HEK293 (cell line): ENCODE results near the gene FKBP10.
A peak's percentile ranks its signal among the peaks of the same experiment; 100 is the strongest.

Experiments used
- CTCF ChIA-PET: fragments of 350-600 bp; formaldehyde crosslinking; extraction: SDS; loops from one replicate; lab custom pipeline; 2021; ENCODE audit warnings: antibody characterized with exemption; lab: Yijun Ruan, JAX
- POLR2A ChIA-PET: fragments of 300-600 bp; formaldehyde crosslinking; extraction: SDS; loops from one replicate; lab custom pipeline; 2020; ENCODE audit warnings: antibody characterized with exemption, inconsistent platforms; lab: Yijun Ruan, JAX
- H3K27ac ChIP-seq: fragments of 200-500 bp; sonication (Bioruptor generic); 2 replicates; pipeline ENCODE4 v1.5.1; 2014; ENCODE audit warnings: low read depth, low read length, control low read depth, inconsistent platforms; ENCODE audit errors: extremely low read depth
- H3K36me3 ChIP-seq, 2 experiments: fragments of 200-500 bp in 1 of 2; sonication (Bioruptor generic) in 1 of 2; 1 replicate in 1 of 2; 2 replicates in 1 of 2; pipeline ENCODE4 v1.5.1; 2014 to 2017; ENCODE audit warnings: inconsistent platforms in 2 of 2, low read length in 2 of 2; ENCODE audit not compliant: control insufficient read depth in 2 of 2, insufficient read depth in 1 of 2
- H3K4me1 ChIP-seq: fragments of 200-500 bp; sonication (Bioruptor generic); 2 replicates; pipeline ENCODE4 v1.5.1; 2014; ENCODE audit warnings: mild to moderate bottlenecking, low read length, inconsistent platforms; ENCODE audit not compliant: control insufficient read depth, insufficient read depth
- H3K4me3 ChIP-seq: 2 replicates; pipeline ENCODE4 v1.5.1; 2011; ENCODE audit warnings: low read depth, mild to moderate bottlenecking, control low read depth, low read length, moderate library complexity
- H3K9me3 ChIP-seq: fragments of 200-500 bp; sonication (Bioruptor generic); 2 replicates; pipeline ENCODE4 v1.5.1; 2014; ENCODE audit warnings: low read depth, low read length, inconsistent platforms; ENCODE audit not compliant: control insufficient read depth, insufficient read depth
- BCL11B ChIP-seq: fragments of 450-650 bp; formaldehyde crosslinking; IDR thresholded peaks from 2 replicates; pipeline ENCODE4 v1.5.1; 2016; ENCODE audit warnings: low read depth, missing biosample characterization, missing genetic modification characterization
- EGR2 ChIP-seq: fragments of 450-650 bp; formaldehyde crosslinking; IDR thresholded peaks from 2 replicates; pipeline ENCODE4 v1.5.1; 2016; ENCODE audit warnings: low read depth, missing biosample characterization, missing genetic modification characterization
- SCRT2 ChIP-seq: fragments of 450-650 bp; formaldehyde crosslinking; IDR thresholded peaks from 2 replicates; pipeline ENCODE4 v1.5.1; 2016; ENCODE audit warnings: missing biosample characterization, missing genetic modification characterization
- SP2 ChIP-seq: fragments of 450-650 bp; formaldehyde crosslinking; IDR thresholded peaks from 2 replicates; pipeline ENCODE4 v1.5.1; 2016; ENCODE audit warnings: missing biosample characterization, missing genetic modification characterization
- SP7 ChIP-seq: fragments of 450-650 bp; formaldehyde crosslinking; IDR thresholded peaks from 2 replicates; pipeline ENCODE4 v1.5.1; 2016; ENCODE audit warnings: missing biosample characterization, missing genetic modification characterization
- ZBTB8A ChIP-seq: fragments of 450-650 bp; formaldehyde crosslinking; IDR thresholded peaks from 2 replicates; pipeline ENCODE4 v1.5.1; 2016; ENCODE audit warnings: missing biosample characterization, missing genetic modification characterization
- ZFP69B ChIP-seq: fragments of 450-650 bp; formaldehyde crosslinking; IDR thresholded peaks from 2 replicates; pipeline ENCODE4 v1.5.1; 2016; ENCODE audit warnings: missing biosample characterization, missing genetic modification characterization
- ZNF112 ChIP-seq: fragments of 450-650 bp; formaldehyde crosslinking; IDR thresholded peaks from 2 replicates; pipeline ENCODE4 v1.5.0; 2017; ENCODE audit warnings: missing biosample characterization, missing genetic modification characterization
- ZNF114 ChIP-seq: fragments of 450-650 bp; formaldehyde crosslinking; IDR thresholded peaks from 2 replicates; pipeline ENCODE4 v1.5.0; 2017; ENCODE audit warnings: missing biosample characterization, missing genetic modification characterization
- ZNF341 ChIP-seq: fragments of 450-650 bp; formaldehyde crosslinking; IDR thresholded peaks from 2 replicates; pipeline ENCODE4; 2016; ENCODE audit warnings: low read depth, missing biosample characterization, missing genetic modification characterization
- ZNF433 ChIP-seq: fragments of 450-650 bp; formaldehyde crosslinking; IDR thresholded peaks from 2 replicates; pipeline ENCODE4 v1.5.1; 2016; ENCODE audit warnings: missing biosample characterization, missing genetic modification characterization, low read depth
- ZNF48 ChIP-seq: fragments of 450-650 bp; formaldehyde crosslinking; IDR thresholded peaks from 2 replicates; pipeline ENCODE4 v1.5.1; 2016; ENCODE audit warnings: missing biosample characterization, missing genetic modification characterization
- ZNF548 ChIP-seq: fragments of 450-650 bp; formaldehyde crosslinking; IDR thresholded peaks from 2 replicates; pipeline ENCODE4 v1.5.1; 2016; ENCODE audit warnings: missing biosample characterization, missing genetic modification characterization
- ZNF600 ChIP-seq: fragments of 450-650 bp; formaldehyde crosslinking; IDR thresholded peaks from 2 replicates; pipeline ENCODE4 v1.5.1; 2016; ENCODE audit warnings: missing biosample characterization, missing genetic modification characterization
- ZNF629 ChIP-seq: fragments of 450-650 bp; formaldehyde crosslinking; IDR thresholded peaks from 2 replicates; pipeline ENCODE4 v1.5.1; 2017; ENCODE audit warnings: missing biosample characterization, missing genetic modification characterization
- ZNF670 ChIP-seq: fragments of 450-650 bp; formaldehyde crosslinking; IDR thresholded peaks from 2 replicates; pipeline ENCODE4 v1.5.1; 2016; ENCODE audit warnings: missing biosample characterization, missing genetic modification characterization, low read depth
- ZNF707 ChIP-seq: fragments of 450-650 bp; formaldehyde crosslinking; IDR thresholded peaks from 2 replicates; pipeline ENCODE4 v1.5.1; 2016; ENCODE audit warnings: missing biosample characterization, missing genetic modification characterization
- ZNF792 ChIP-seq: fragments of 450-650 bp; formaldehyde crosslinking; IDR thresholded peaks from 2 replicates; pipeline ENCODE4 v1.5.1; 2016; ENCODE audit warnings: missing biosample characterization, missing genetic modification characterization
- ZSCAN16 ChIP-seq: fragments of 450-650 bp; formaldehyde crosslinking; IDR thresholded peaks from 2 replicates; pipeline ENCODE4 v1.5.1; 2016; ENCODE audit warnings: missing biosample characterization, missing genetic modification characterization
- TF ChIP-seq, protein P1 (sequence below): fragments of 450-650 bp; formaldehyde crosslinking; IDR thresholded peaks from 2 replicates; pipeline ENCODE4 v1.5.1; 2016; ENCODE audit warnings: missing biosample characterization, missing genetic modification characterization
- TF ChIP-seq, protein P2 (sequence below): fragments of 450-650 bp; formaldehyde crosslinking; IDR thresholded peaks from 2 replicates; pipeline ENCODE4 v1.5.1; 2016; ENCODE audit warnings: missing biosample characterization, missing genetic modification characterization
- TF ChIP-seq, protein P3 (sequence below): fragments of 450-650 bp; formaldehyde crosslinking; IDR thresholded peaks from 2 replicates; pipeline ENCODE4; 2016; ENCODE audit warnings: missing biosample characterization, missing genetic modification characterization
- TF ChIP-seq, protein P4 (sequence below): fragments of 450-650 bp; formaldehyde crosslinking; IDR thresholded peaks from 2 replicates; pipeline ENCODE4 v1.5.1; 2016; ENCODE audit warnings: missing biosample characterization, missing genetic modification characterization

Gene FKBP10

DNA sequence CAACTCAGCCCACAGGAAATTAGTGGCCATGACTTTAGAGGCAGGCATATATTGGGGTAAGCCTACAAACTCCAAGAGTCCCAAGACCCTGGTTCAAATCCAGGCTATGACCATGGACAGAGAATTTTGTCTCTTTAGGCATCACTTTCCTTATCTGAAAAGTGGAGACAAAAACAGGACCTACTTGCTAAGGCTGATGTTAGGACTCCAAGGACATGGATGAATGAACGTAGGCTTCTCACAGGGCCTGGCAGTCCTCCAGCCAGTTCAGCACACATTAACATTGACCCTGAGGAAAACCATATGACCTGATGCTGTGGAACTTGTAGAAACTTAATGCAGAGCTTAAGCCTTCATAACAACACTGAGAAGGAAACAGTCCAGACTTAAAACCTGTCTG is 1.4 kb downstream of the FKBP10 start:
- H3K36me3 ChIP-seq = peaks cover 0 to 37% of the 10 kb centered on the region in 2 experiments; a peak in 2 of 3 replicates
- H3K4me3 ChIP-seq = no peak overlapping the region; the same call in 1 of the 2 replicates
- CTCF ChIA-PET = interaction anchor here (0.6 to 1.6 kb wide), 3 partner anchors 13 to 84 kb away, joined by 4 to 14 read pairs (median 5); no protein-coding TSS in a partner anchor
- 0 out of 2 replicates have a peak, but pooled peaks cover 8% of the 10 kb centered on the region for H3K4me1 ChIP-seq
- TF ChIP-seq, protein P1, sequence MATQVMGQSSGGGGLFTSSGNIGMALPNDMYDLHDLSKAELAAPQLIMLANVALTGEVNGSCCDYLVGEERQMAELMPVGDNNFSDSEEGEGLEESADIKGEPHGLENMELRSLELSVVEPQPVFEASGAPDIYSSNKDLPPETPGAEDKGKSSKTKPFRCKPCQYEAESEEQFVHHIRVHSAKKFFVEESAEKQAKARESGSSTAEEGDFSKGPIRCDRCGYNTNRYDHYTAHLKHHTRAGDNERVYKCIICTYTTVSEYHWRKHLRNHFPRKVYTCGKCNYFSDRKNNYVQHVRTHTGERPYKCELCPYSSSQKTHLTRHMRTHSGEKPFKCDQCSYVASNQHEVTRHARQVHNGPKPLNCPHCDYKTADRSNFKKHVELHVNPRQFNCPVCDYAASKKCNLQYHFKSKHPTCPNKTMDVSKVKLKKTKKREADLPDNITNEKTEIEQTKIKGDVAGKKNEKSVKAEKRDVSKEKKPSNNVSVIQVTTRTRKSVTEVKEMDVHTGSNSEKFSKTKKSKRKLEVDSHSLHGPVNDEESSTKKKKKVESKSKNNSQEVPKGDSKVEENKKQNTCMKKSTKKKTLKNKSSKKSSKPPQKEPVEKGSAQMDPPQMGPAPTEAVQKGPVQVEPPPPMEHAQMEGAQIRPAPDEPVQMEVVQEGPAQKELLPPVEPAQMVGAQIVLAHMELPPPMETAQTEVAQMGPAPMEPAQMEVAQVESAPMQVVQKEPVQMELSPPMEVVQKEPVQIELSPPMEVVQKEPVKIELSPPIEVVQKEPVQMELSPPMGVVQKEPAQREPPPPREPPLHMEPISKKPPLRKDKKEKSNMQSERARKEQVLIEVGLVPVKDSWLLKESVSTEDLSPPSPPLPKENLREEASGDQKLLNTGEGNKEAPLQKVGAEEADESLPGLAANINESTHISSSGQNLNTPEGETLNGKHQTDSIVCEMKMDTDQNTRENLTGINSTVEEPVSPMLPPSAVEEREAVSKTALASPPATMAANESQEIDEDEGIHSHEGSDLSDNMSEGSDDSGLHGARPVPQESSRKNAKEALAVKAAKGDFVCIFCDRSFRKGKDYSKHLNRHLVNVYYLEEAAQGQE (tag by site-specific recombination) = peak; percentile 89
- TF ChIP-seq ZNF629 (tag by site-specific recombination) = no peak
- TF ChIP-seq, protein P2, sequence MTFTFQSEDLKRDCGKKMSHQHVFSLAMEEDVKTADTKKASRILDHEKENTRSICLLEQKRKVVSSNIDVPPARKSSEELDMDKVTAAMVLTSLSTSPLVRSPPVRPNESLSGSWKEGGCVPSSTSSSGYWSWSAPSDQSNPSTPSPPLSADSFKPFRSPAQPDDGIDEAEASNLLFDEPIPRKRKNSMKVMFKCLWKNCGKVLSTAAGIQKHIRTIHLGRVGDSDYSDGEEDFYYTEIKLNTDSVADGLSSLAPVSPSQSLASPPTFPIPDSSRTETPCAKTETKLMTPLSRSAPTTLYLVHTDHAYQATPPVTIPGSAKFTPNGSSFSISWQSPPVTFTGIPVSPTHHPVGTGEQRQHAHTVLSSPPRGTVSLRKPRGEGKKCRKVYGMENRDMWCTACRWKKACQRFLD (tag by site-specific recombination) = no peak
- TF ChIP-seq, protein P3, sequence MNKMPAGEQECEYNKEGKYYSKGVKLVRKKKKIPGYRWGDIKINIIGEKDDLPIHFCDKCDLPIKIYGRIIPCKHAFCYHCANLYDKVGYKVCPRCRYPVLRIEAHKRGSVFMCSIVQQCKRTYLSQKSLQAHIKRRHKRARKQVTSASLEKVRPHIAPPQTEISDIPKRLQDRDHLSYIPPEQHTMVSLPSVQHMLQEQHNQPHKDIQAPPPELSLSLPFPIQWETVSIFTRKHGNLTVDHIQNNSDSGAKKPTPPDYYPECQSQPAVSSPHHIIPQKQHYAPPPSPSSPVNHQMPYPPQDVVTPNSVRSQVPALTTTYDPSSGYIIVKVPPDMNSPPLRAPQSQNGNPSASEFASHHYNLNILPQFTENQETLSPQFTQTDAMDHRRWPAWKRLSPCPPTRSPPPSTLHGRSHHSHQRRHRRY (tag by site-specific recombination) = no peak
- TF ChIP-seq SCRT2 (tag by site-specific recombination) = peak; percentile 38; the same call in 1 of the 2 replicates
- TF ChIP-seq ZNF548 (tag by site-specific recombination) = no peak
- TF ChIP-seq BCL11B (tag by site-specific recombination) = no peak
- TF ChIP-seq ZNF600 (tag by site-specific recombination) = 0 out of 2 replicates have a peak, but pooled peaks have one; percentile 46
- POLR2A ChIA-PET = interaction anchor here (0.6 to 1.3 kb wide), 7 partner anchors 9 to 80 kb away, joined by 3 to 6 read pairs (median 3); partner anchors contain the start of genes HAP1 and KLHL11
- H3K9me3 ChIP-seq = no peaks in the 10 kb centered on the region
- peak overlapping the region; percentile 89 for H3K27ac ChIP-seq

DNA sequence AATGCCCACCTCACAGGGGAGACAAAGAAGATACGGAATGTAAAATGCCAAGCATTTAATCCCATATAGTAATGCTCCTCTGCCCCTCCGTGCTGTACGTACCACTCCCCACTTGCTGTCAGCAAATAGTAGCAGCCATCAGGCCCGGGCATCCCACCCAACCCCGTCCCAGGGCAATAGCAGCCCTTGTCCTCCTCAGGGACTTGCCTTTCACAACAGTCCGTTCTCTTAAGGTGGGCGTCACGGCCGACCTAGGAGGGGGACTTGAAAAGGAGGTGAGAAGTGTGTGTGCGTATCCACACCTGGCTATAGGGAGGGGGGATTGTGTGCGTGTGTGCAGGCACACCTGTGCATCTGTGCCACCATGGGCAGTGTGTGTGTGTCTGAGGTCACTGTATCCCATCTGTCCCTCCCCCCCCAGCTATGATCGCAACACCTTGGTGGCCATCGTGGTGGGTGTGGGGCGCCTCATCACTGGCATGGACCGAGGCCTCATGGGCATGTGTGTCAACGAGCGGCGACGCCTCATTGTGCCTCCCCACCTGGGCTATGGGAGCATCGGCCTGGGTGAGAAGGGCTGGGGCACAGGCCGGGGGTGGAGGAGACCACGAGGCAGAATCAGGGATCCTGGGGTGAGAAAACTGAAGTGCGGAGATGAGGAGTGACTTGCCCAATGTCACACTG is 4.0 kb downstream of the FKBP10 start:
- H3K36me3 ChIP-seq = peaks cover 0 to 53% of the 10 kb centered on the region in 2 experiments; a peak in 2 of 3 replicates
- ChIA-PET CTCF (interaction anchor here (1.1 kb wide), 1 partner anchor 15 kb away, joined by 3 read pairs; no protein-coding TSS in a partner anchor), POLR2A (no interaction called here)
- no peaks in the 10 kb centered on the region for H3K9me3 ChIP-seq
- no peak overlapping the region for H3K4me3 ChIP-seq
- H3K4me1 ChIP-seq = 0 out of 2 replicates have a peak, but pooled peaks cover 3% of the 10 kb centered on the region
- no peak overlapping the region for H3K27ac ChIP-seq
- TF ChIP-seq ZNF114 = no peak
- TF ChIP-seq, protein P1 (tag by site-specific recombination) = no peak
- TF ChIP-seq SP2 = no peak
- TF ChIP-seq ZFP69B (tag by site-specific recombination) = no peak
- no peak for TF ChIP-seq SP7 (tag by site-specific recombination)
- TF ChIP-seq ZNF341 = no peak
- no peak for TF ChIP-seq ZSCAN16 (tag by site-specific recombination)
- TF ChIP-seq ZNF112 = no peak
- TF ChIP-seq ZBTB8A (tag by site-specific recombination) = no peak
- TF ChIP-seq ZNF433 (tag by site-specific recombination) = no peak
- TF ChIP-seq, protein P4, sequence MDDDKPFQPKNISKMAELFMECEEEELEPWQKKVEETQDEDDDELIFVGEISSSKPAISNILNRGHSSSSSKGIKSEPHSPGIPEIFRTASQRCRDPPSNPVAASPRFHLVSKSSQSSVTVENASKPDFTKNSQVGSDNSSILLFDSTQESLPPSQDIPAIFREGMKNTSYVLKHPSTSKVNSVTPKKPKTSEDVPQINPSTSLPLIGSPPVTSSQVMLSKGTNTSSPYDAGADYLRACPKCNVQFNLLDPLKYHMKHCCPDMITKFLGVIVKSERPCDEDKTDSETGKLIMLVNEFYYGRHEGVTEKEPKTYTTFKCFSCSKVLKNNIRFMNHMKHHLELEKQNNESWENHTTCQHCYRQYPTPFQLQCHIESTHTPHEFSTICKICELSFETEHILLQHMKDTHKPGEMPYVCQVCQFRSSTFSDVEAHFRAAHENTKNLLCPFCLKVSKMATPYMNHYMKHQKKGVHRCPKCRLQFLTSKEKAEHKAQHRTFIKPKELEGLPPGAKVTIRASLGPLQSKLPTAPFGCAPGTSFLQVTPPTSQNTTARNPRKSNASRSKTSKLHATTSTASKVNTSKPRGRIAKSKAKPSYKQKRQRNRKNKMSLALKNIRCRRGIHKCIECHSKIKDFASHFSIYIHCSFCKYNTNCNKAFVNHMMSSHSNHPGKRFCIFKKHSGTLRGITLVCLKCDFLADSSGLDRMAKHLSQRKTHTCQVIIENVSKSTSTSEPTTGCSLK (tag by site-specific recombination) = no peak
- no peak for TF ChIP-seq ZNF48 (tag by site-specific recombination)
- no peak for TF ChIP-seq ZNF792 (tag by site-specific recombination)
- no peak for TF ChIP-seq EGR2 (tag by site-specific recombination)
- TF ChIP-seq ZNF670 (tag by site-specific recombination) = no peak
- TF ChIP-seq ZNF707 = no peak
